ENCODE measurements around the gene UGT1A5.
"Not testable (repeated sequence)": the region's sequence is repeated elsewhere in the genome, so short reads cannot be mapped to it uniquely, and the experiment has no call there.

The UGT1A5 gene

GRCh38 chr2:233698740-233699139 is 14.0 kb upstream of the UGT1A5 start:
- no peak for DNase-seq

DNA sequence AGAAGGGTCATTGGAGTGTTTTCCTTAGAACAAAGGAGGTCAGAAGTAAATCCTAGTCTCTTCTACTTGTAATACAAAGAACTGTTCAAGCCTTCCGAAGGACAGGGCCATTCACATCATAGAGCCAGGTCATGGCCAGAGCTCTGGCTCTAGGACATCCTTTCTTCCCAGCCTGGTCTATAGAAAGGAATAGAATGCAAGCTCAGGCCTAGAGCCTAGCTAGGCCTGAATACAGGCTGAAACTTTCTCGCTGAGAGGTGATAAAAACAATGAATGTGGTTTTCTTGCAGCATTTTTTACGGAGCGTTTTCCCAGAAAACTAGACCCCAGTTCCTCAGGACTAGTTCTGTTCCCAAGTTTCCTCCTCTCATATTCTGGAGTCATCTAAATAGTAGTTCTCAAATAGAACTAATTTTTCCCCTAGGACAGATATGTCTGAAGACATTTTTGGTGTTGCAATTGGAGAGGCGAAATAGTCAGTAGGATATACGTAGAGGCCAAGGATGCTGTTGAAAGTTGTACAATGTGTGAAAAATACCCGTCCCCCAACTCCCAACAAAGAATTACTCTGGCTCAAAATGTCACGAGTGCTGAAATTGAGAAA is 13.2 kb upstream of the UGT1A5 start:
- no peak for DNase-seq

GRCh38 chr2:233700028-233700635 is 12.6 kb upstream of the UGT1A5 start:
- DNase-seq: no peak

GRCh38 chr2:233700842-233701241 is 11.9 kb upstream of the UGT1A5 start:
- not testable (repeated sequence) for DNase-seq

GRCh38 chr2:233702238-233702637 is 10.5 kb upstream of the UGT1A5 start:
- no peak for DNase-seq

DNA sequence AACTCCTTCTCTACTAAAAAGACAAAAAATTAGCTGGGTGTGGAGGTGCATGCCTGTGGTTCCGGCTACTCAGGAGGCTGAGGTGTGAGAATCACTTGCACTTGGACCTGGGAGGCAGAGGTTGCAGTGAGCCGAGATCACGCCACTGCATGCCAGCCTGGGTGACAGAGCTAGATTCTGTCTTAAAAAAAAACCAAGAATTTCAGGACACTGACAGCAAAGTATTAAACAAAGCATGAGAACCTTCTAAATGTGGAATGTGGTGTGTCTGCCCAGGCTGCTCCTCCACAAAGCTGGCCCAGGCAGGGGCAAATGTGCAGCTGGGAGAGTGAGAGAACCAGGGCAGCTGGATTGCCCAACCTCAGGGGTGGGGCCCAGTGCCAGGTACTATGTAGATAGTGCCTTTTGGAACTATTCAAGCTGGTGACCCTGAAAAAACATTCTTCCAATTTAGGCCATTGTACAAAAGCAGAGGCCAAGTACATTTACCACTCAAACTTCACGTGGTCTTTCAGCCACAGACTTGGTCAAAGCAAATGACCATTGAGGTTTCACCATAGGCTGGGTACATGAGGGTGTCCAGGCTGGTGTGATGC is 6.7 kb upstream of the UGT1A5 start:
- DNase-seq: no peak

DNA sequence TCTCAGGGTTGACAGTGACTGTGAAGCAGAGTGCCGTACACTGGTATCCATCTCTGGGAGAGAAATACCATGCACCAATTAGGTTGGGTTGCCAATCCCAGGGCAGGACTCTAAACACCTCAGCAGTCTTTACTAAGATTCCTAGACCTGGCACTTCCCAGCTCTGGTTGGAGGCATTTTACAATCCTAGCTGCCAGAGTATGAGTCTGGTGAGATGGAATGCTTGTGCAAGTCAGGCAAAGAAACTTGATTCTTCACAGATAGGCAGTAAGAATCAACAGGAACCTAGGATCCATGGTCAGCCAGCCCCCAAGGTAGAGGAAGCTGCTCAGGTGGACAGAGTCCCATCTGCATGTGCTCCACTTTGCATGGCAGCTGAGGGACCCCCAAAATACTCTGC is 6.0 kb upstream of the UGT1A5 start:
- no peak for DNase-seq

DNA sequence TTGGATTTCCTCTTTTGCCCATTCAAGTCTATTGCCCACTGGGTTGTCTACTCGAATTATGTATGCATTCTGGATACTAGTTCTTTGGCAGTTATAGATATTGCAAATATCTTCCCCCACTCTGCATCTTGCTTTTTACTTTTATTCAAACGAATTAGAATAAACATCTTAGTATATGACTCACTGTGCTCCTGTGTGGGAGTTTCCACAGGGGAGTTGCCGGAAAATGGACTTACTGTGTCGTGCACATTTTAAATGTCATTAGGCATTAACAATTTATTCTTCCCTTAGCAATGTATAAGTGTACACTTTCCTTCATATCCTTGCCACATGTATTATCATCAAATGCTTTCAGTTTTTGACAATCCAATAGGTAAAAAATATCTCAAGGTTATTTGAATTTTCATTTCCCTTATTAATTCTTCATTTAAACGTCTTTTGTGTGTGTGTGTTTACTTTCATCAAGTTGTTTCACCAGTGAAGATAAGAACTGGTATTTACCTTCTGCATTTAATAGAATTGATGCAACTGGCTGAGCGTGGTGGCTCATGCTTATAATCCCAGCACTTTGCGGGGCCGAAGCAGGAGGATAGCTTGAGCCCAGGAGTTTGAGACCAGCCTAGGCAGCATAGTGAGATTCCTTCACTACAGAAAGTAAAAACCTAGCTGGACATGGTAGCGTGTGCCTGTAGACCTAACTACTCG is 4.6 kb upstream of the UGT1A5 start:
- DNase-seq: no peak

DNA sequence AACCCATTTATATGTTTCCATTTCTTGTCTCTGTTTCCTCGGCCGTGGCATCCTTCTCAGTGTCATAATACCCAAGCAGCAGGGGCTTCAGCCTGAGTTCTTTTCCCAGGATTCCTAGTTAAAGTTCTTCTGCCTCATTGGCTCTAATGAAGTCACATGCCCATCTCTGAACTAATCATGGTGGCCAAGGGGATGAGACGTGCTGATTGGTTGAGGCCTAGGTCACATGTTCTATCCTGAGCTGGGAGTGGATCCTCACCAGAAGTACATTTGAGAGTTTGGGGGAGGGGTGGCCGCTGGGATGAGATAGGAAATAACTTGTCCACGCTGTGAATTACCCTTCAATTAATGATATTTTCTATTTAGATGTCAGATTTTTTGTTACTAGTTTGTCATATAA is 3.8 kb upstream of the UGT1A5 start:
- DNase-seq: no peak

DNA sequence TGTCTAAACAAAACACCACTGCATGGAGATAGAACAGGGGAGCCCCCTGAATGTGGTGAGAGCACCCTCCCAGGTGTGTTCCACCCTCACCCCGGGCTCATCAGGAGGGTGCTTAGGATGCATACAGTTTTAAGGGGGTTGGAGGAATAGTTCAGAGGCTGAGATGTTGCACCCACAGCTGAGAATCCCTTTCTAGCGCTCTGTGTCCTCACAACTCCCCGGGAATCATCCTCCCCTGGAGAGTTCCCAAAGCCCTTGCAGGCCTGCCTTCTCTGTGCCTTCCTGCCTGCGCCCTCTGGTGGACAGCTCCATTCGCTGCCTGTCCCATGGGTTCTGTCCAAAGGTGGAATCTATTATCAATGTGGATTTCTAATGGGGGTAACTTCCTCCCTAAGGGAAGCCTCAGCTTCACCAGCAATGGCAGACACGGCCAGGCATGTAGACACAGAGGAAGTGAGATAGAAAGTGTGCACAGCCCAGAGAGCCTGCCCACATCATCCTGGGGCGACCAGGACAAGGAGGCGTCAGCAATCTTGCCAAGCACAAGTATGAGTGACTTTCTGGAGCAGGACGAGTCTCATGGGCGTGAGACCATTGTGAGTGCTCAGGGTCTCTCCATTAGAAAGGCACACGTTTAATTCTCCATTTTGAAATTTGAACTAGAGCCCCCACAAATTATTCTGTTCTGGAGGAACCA is 1.2 kb upstream of the UGT1A5 start:
- peak; percentile 45 to 62 for DNase-seq

- DNase-seq: no peak
These were observed 532 bp downstream of the UGT1A5 start for GRCh38 chr2:233713262-233713615.

DNA sequence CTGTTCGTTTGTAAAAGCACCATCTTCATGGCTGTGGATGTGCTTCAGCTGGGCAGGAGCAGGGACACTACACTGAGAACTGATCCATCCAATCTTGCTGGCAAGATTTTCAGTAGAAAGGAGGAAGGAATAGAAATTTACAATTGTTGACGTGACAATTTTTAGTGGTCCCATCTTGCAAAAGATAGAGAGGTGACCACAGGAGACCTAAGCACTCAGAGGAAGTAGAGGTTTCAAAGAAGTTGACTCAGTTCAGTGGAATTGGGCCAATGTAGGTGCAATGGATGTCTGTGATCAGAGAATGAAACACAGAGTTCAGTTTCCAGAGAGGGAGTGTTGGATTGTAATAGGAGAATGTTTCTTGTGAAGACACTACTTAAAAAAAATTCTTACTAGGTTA is 1.4 kb downstream of the UGT1A5 start:
- DNase-seq: no peak

DNA sequence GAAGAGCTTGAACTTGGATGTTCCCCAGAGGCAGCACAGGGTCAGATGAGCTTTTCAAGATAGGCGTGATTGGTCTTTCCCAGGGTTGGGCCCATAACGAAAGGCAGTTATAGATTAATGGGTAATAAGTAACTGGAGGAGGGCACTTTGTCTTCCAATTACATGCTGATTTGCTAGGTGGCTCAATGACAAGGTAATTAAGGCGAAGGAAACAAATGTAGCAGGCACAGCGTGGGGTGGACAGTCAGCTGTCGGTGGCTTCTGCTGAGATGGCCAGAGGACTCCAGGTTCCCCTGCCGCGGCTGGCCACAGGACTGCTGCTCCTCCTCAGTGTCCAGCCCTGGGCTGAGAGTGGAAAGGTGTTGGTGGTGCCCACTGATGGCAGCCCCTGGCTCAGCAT is 5.8 kb downstream of the UGT1A5 start, which contains the start of gene UGT1A4:
Gene UGT1A4 (plus strand): TSS at position 185 of the 400 bp plus-strand sequence. CDS start 85 bp downstream, at position 270.
- DNase-seq: no peak

DNA sequence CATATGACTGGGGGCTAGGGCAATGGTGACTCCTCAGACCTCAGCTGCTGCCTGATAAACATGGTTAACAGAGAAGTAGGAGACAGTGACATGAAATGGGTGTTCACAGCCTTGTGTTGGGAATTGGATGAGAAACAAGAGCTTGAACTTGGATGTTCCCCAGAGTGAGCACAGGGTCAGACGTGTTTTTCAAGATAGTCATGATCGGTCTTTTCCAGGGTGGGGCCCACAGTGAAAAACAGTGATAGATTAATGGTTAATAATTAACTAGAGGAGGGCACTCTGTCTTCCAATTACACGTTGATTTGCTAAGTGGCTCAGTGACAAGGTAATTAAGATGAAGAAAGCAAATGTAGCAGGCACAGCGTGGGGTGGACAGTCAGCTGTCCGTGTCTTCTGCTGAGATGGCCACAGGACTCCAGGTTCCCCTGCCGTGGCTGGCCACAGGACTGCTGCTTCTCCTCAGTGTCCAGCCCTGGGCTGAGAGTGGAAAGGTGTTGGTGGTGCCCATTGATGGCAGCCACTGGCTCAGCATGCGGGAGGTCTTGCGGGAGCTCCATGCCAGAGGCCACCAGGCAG is 16.1 kb downstream of the UGT1A5 start, which contains the start of gene UGT1A3:
Gene UGT1A3 (plus strand): TSS at position 320 of the 579 bp plus-strand sequence. CDS start 85 bp downstream, at position 405.
- no peak for DNase-seq

DNA sequence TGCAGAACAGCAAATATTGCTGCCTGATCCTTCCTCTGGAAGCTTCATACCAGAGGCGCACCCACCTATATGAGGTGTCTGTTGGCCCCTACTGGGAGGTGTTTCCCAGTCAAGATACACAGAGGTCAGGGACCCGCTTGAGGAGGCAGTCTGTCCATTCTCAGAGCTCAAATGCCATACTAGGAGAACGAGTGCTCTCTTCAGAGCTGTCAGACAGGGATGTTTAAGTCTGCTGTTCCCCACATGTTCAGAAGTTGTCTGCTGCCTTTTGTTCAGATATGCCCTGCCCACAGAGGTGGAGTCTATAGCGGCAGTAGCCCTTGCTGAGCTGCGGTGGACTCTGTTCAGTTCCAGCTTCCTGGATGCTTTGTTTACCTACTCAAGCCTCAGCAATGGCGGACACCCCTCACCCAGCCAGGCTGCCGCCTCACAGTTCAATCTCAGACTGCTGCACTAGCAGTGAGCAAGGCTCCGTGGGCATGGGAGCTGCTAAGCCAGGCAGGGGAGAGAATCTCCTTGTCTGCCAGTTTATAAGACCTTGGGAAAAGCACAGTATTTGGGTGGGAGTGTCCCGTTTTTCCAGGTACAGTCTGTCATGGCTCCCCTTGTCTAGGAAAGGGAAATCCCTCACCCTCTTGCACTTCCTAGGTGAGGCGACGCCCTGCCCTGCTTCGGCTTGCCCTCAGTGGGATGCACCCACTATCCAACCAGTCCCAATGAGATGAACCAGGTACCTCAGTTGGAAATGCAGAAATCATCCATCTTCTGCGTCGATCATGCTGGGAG is 24.4 kb downstream of the UGT1A5 start:
- not testable (repeated sequence) for DNase-seq

GRCh38 chr2:233740870-233741269 is 28.2 kb downstream of the UGT1A5 start:
- no peak for DNase-seq

GRCh38 chr2:233743464-233744259 is 31.0 kb downstream of the UGT1A5 start:
- DNase-seq: no peak

DNA sequence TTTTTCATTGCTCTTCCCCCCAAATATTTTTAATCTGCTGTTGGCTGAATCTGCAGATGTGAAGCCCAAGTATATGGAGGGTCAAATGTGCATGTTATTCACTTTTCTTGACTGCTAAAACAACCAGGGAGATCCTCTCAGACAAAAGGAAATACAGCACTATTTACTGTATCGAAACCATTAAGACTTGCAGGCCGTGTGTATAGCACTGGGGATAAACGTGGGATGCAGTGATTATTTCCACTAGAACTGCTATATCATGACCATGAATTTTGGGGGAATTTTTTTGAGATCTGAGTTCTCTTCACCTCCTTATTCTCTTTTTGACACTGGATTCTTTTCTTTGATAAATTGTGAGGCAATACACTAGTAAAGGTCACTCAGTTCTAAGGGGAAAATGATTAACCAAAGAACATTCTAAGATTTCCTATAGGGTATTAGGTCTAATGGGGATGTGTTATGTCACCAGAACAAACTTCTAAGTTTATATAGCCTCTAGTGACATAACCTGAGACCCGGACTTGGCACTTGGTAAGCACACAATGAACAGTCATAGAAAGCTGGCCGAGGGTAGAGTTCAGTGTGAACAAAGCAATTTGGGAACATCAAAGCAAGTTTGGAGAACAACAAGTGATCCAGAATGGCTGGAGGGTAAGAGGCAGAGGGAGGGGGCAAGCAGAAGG is 32.5 kb downstream of the UGT1A5 start:
- DNase-seq: no peak

GRCh38 chr2:233745838-233746237 is 33.1 kb downstream of the UGT1A5 start:
- not testable (repeated sequence) for DNase-seq
